GM08714 (cell line): ENCODE measurements around the gene PCDHGA11.
"Not testable (repeated sequence)": the region's sequence is repeated elsewhere in the genome, so short reads cannot be mapped to it uniquely, and the experiment has no call there.

Experiments
- H3K4me3 ChIP-seq: fragments of 200-500 bp; sonication (Bioruptor generic); 2 replicates; pipeline ENCODE4 v1.5.1; 2014; ENCODE audit warnings: mild to moderate bottlenecking, low read length, inconsistent platforms
- ZNF274 ChIP-seq: IDR thresholded peaks from 2 replicates; pipeline ENCODE4 v1.6.1; 2012; ENCODE audit warnings: mild to moderate bottlenecking, low read depth, low read length

Gene PCDHGA11

GRCh38 chr5:141411575-141411974 lies 9.3 kb upstream of the PCDHGA11 start:
- H3K4me3 ChIP-seq, result no peak overlapping the region
- no peak for TF ChIP-seq ZNF274

GRCh38 chr5:141412854-141413539 lies 7.9 kb upstream of the PCDHGA11 start, which contains the start of gene PCDHGA10:
TSS of gene PCDHGA10 (plus strand) at chr5:141412987. CDS start at chr5:141413176, 189 bp downstream.
- no peak for TF ChIP-seq ZNF274
- H3K4me3 ChIP-seq, result peak within 1 kb of the TSS; percentile 77; the same call in 1 of the 2 replicates

GRCh38 chr5:141413540-141414069 lies 7.2 kb upstream of the PCDHGA11 start:
- no peak for TF ChIP-seq ZNF274
- peak overlapping the region; percentile 77; the same call in 1 of the 2 replicates for H3K4me3 ChIP-seq

GRCh38 chr5:141414548-141415274 lies 6.1 kb upstream of the PCDHGA11 start:
- not testable (repeated sequence) for H3K4me3 ChIP-seq

DNA sequence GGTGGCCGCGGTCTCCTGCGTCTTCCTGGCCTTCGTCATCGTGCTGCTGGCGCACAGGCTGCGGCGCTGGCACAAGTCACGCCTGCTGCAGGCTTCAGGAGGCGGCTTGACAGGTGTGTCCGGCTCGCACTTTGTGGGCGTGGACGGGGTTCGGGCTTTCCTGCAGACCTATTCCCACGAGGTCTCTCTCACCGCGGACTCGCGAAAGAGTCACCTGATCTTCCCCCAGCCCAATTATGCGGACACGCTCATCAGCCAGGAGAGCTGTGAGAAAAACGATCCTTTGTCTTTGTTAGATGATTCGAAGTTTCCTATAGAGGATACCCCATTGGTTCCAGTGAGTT lies 5.6 kb upstream of the PCDHGA11 start:
- H3K4me3 ChIP-seq, result not testable (repeated sequence)

GRCh38 chr5:141417494-141418172 lies 3.2 kb upstream of the PCDHGA11 start, which contains the start of gene PCDHGB7:
TSS of gene PCDHGB7 (plus strand) at chr5:141417677. CDS start at chr5:141417860, 183 bp downstream.
- peak within 1 kb of the TSS; percentile 28; the same call in 1 of the 2 replicates for H3K4me3 ChIP-seq

DNA sequence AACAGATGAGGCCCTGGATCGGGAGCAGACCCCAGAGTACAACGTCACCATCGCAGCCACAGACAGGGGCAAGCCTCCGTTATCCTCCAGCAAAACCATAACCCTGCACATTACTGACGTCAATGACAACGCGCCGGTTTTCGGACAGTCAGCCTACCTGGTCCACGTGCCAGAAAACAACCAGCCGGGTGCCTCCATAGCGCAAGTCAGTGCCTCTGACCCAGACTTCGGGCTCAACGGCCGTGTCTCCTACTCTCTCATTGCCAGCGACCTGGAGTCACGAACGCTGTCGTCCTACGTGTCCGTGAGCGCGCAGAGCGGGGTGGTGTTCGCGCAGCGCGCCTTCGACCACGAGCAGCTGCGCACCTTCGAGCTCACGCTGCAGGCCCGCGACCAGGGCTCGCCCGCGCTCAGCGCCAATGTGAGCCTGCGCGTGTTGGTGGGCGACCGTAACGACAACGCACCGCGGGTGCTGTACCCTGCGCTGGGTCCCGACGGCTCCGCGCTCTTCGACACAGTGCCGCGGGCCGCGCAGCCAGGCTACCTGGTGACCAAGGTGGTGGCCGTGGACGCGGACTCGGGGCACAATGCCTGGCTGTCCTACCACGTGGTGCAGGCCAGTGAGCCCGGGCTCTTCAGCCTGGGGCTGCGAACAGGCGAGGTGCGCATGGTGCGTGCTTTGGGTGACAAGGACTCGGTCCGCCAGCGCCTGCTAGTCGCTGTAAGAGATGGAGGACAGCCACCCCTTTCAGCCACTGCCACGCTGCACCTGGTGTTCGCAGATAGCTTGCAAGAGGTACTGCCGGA lies 1.6 kb upstream of the PCDHGA11 start:
- no peak overlapping the region for H3K4me3 ChIP-seq
- TF ChIP-seq ZNF274, result no peak

DNA sequence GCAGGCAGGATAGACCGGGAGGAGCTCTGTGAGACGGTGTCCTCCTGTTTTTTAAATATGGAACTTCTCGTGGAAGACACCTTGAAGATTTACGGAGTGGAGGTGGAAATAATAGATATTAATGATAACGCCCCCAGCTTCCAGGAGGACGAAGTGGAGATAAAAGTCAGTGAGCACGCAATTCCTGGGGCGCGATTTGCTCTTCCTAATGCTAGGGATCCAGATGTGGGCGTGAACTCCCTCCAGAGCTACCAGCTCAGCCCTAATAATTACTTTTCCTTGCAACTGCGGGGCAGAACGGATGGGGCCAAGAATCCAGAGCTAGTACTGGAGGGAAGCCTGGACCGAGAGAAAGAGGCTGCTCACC lies 621 bp downstream of the PCDHGA11 start:
- TF ChIP-seq ZNF274, result no peak
- peak overlapping the region; percentile 56 for H3K4me3 ChIP-seq

- TF ChIP-seq ZNF274, result no peak
- H3K4me3 ChIP-seq, result no peak overlapping the region
Measured at GRCh38 chr5:141422742-141423291, 2.0 kb downstream of the PCDHGA11 start.

- no peak overlapping the region for H3K4me3 ChIP-seq
- no peak for TF ChIP-seq ZNF274
Measured at GRCh38 chr5:141427783-141428426, 7.1 kb downstream of the PCDHGA11 start.

DNA sequence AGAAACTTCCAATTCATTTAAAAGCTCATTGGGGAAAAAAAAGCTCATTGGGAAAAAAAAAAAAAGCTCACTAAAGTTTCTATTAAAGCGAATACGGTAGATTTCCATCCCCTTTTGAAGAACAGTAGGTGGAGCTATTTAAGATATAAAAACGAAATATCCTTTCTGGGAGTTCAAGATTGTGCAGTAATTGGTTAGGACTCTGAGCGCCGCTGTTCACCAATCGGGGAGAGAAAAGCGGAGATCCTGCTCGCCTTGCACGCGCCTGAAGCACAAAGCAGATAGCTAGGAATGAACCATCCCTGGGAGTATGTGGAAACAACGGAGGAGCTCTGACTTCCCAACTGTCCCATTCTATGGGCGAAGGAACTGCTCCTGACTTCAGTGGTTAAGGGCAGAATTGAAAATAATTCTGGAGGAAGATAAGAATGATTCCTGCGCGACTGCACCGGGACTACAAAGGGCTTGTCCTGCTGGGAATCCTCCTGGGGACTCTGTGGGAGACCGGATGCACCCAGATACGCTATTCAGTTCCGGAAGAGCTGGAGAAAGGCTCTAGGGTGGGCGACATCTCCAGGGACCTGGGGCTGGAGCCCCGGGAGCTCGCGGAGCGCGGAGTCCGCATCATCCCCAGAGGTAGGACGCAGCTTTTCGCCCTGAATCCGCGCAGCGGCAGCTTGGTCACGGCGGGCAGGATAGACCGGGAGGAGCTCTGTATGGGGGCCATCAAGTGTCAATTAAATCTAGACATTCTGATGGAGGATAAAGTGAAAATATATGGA lies 9.7 kb downstream of the PCDHGA11 start, which contains the start of gene PCDHGA12:
TSS of gene PCDHGA12 (plus strand) at position 176 of the 782 bp plus-strand sequence. CDS start at position 429, 253 bp downstream.
- no peak for TF ChIP-seq ZNF274
- H3K4me3 ChIP-seq, result peak within 1 kb of the TSS; percentile 43; the same call in 1 of the 2 replicates

GRCh38 chr5:141431286-141431685 lies 10.4 kb downstream of the PCDHGA11 start:
- H3K4me3 ChIP-seq, result peak overlapping the region; percentile 43; the same call in 1 of the 2 replicates
- TF ChIP-seq ZNF274, result no peak

- H3K4me3 ChIP-seq, result not testable (repeated sequence)
Measured at GRCh38 chr5:141432308-141432707, 11.5 kb downstream of the PCDHGA11 start.

- H3K4me3 ChIP-seq, result not testable (repeated sequence)
Measured at GRCh38 chr5:141432726-141433125, 11.9 kb downstream of the PCDHGA11 start.
